GM21360 (cell line): ENCODE data around the gene STIM2.
A peak's percentile ranks its signal among the peaks of the same experiment; 100 is the strongest.

Experiments used
- ATAC-seq: cut with Tn5 transposase; IDR thresholded peaks from one replicate; pipeline ENCODE4 v1.9.1; 2021; ENCODE audit warnings: mild to moderate bottlenecking, moderate library complexity; ENCODE audit not compliant: unreplicated experiment

Gene STIM2

DNA sequence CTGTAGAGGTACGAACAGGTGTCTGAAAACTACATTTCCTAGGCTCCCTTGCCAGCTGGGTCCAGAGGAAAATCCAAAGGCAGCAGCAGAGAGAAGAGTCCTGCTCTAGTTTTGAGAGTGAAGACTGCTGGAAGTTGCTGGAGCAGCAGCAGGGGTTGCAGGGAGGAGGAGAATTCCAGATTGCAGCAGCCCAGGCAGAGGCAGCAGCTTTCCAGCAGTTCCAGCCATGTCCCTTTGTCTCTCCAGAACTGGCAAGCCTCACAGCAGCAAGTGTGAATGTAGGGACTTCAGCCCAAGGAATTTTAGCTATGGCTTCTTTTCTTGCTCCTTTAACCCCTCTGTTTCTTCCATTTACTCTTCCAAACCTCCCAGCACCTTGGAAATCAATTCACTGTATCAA, 24.1 kb upstream of the STIM2 start:
- ATAC-seq = no peak

DNA sequence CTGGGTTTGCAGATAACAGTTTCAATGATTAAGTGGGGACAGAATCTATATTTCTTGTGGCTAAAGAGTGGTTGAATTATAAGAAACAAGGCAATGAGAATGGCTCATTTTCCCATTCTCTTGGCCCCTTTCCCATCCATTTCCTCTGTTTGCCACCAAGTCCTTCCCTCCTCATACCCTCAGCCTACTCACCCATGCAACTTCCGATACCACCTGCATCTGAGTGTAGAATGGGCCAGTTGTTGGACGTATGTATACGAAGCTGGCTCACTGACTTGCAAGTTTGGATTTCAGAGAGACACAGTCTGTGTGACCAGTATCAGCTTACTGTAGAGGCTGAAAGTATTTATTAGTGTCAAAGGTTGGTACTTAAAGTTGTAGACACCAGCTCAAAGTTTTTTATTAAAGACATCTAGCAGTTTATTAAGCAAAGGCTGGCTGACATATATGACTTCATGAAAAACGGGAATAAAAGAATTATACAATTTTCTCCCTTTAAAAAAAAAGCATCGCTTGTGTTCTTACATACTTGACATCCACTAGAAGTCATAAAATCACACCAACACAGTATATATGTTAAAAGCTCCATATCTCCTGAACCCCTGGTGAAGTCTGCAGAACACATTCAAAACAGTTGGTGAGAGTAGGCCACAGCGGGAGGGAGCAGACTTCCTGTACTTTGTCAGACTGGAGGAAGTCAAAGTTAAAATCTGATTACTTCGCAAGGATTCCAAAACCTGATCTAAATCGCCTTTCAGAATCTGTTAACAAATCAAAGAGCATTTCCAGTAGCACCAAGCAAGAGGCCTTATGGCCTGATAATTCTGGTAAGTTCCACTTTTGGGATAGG, 22.4 kb upstream of the STIM2 start:
- ATAC-seq = no peak

DNA sequence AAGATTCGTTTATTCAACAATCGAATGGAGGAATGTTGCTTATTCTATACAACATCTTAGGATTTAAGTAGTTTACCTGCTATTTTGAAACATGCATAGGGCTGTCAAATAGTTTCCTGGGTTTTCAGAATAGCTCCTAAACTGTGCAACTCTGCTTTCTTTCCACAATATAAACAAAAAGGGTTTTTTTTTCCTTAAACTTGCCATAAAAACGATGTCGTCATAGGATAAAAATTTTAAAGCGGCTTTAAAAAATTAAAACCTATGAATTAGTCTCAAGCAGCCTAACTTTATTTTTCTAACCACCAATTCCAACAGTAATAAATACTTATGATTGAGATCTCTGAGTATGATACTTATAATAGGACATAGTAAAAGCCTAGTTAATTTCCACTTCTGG, 21.6 kb upstream of the STIM2 start:
- ATAC-seq = no peak

DNA sequence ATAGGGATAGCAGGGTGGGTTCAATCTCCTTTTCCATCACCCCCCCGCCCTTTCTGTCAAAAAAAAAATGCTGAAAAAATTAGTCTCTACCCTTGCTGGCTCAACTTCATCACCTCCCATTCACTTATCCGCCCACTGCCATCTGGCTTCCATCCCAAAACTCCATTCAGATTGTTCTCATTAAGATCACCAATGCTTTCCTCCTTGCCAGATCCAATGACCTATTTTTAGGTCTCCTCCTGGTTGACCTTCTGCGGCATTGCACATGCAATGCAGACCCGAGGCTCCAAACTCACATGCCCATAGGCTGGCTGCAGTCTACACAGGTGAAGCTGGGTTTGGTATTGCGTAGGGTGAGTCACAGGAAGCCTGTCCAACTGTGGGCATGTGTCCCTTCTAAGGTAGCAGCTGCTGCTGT, 21.1 kb upstream of the STIM2 start:
- ATAC-seq = no peak

DNA sequence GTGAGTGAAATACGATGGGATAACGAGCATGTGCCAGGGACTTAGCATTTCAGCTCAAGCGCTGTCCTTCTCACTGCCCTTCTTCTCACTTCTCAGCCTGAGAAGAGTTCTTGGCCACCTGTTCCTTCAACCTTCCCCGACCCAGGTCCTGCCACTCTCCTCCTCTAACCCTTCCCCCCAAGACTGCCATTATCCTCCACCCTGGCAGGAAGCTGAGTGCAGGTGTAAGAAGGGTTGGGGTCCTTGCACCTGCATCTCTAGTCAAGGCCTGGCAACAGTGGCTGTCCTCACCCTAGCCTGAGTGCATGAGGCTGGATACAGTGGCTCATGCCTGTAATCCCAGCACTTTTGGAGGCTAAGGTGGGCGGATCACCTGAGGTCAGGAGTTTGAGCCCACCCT, 19.9 kb upstream of the STIM2 start:
- ATAC-seq = no peak

DNA sequence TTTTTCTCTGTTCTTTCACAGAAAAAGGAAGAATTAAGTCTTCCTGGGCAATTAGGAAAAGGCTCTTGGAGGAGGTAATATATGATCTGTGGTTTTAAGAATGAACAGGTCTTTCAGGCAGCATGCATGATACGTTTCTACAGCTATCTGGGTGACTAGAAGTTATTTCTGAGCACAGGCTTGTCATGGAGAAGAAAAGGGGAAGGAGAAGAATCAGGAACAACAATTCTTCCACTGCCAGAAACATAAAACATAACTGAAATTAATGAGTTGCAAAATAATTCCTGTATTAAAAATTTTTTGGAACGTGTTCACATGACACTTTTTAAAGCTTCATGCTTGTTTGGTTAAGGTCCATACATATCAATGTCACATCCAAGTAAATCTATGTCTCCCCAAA, 17.7 kb upstream of the STIM2 start:
- ATAC-seq = no peak

DNA sequence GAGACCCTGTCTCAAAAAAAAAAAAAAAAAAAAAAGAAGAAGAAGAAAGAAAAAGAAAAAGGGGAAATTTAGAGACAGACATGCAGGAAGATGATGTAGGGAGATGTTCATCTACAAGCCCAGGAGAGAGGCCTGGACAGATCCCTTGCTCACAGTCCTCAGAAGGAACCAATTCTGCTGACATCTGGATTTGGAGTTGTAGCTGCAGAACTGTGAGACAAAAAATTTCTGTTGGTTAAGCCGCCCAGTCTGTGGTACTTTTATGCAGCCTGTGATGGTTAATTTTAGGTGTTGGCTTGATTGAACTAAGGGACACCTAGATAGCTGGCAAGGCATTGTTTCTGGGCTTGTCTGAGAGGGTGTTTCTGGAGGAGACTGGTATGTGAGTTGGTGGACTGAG, 10.1 kb upstream of the STIM2 start:
- no peak for ATAC-seq

DNA sequence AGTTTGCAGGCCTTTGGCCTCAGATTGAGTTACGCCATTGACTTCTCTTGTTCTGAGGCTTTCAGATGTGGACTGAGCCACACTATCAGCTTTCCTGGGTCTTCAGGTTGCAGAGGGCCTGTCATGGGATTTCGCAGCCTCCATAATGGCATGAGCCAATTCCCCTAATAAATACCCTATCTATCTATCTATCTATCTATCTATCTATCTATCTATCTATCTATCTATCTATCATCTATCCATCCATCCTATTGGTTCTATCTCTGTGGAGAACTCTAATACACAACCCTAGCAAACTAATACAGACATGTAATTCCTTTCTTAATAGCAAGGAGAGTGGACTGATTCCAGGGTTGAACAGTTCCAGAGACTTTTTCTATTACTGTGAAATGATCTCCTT, 9.5 kb upstream of the STIM2 start:
- no peak for ATAC-seq

DNA sequence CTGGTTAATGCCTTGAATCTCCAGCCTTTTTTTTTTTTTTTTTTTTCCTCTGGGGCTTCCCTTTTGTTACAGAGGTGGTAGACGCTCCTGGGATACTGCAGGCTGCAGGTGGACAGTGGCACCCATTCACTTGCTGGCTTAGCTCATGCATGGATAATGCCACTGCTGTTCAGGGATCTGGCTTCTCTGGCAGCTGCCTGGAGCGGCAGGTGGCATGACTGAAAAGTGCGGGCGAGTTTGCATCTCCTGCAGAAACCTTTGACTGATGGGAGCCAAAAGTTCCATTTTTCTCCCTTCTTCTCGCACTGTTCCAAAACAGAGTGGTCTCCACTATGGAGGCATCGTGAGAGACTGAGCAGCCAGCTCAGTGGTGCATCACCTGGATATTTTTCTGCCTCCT, 5.9 kb upstream of the STIM2 start:
- ATAC-seq = no peak

DNA sequence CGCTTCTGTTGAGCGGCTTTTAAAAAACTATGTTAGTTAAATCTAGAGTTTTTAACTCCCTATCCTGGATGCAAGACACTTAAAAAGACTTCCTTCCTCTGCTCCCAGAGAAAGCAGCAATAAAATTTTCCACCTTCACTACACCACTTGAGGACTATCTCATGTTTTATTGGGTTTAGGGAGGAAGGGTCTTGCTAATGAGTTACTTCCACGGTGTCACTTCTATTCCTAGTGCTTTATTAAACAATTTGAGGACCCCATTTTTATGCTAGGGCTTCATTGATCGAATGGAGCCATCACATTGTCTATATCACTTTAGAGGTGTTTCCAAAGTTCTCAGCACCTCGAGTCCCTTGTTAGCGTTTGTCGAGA, 3.7 kb upstream of the STIM2 start:
- no peak for ATAC-seq

DNA sequence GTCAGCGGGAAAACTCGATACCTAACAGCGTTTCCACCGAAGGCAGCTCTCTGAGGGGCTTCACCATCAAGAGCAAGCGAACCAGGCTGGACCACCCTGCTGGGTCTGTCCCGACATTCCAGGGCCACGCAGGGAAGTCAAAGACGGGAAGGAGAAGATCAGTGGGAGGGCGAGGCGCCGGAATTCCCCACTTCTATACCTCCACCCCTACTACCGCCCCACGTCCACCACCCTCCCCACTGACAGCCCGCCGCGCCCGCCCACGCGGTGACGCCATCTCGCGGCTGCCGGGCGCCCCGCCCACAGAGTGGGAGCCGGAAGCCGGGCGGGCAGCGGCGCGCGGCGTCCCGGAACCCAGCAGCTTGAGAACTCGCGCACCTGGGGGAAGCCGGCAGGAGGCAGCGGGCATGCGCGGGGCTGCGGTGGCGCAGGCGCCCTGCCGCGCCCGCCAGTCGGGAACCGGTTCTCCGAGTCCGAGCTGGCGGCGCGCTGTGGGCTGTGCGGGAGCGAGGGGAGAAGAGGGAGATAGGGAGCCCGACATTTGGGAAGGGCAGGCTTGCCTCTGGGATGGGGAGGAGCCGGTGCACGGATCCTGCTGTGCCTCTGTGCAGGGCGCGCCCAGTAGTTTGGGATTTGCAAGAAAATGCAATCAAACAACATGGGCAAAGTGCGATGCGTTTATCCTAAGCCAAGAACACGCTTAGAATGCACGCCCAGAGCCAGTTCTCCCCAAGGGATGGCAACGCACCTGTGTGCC, 3.2 kb upstream of the STIM2 start:
- ATAC-seq = peak; percentile 43

DNA sequence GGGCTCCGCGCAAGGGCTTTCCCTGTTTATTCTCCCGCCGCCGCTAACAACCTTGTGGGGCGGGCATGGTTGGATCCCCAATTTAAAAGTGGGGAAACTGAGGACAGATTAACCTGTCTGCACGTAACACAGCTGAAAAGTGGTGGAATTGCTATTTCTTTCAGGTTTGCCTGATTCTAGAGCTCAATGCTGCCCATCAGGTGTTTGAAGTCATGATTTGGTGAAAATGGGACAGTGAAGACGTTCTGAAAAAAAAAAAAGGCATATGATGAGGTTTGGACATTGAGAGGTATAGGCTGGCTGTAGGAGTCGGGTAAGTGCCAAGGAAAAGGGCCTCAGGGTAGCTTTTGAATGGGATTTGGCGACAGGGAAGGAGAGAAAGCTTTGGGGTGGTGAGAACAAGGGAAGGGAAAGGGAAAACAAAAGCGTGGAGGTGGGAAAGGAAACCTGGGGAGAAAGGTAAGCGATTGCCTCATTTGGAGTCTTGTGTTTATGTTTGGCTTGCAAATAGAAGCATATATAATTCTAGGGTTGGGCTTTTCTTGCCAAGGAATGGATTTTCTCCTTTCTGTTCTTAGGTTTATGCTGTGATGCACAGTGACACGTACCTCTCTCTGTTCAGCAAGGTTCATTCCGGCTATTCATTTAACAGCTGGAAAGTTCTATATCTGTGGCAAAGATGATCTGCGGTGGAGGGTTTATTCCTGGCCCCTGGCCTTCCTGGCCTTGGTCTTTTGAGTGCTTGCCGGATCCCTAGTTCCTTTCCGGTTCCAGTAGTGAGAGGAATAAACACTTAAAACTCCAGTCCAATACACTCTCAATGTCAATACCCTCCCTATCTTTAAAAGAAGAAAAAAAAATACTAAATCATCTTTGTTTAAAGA, 2.4 kb upstream of the STIM2 start:
- ATAC-seq = no peak

DNA sequence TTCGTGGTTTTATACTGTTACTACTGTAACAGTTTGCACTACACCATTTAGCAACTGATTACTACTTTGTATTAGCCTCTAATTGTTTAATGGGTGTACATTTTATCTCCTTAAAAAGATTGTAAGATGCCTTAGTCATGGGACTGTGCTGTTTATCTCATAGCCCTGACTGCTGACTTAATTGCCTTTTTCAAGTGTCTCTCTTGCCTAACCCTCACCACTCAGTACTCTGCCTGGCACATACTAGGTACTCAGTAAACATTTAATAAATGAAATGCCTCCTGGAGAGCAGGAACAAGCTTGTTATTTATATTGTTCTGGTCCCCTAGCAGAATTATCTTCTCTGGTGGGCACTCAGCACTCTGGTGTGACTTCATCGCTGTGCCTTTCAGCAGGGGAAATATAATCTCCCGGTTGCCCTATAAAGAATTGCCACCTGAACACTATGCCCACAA, 1.7 kb upstream of the STIM2 start:
- ATAC-seq = no peak

DNA sequence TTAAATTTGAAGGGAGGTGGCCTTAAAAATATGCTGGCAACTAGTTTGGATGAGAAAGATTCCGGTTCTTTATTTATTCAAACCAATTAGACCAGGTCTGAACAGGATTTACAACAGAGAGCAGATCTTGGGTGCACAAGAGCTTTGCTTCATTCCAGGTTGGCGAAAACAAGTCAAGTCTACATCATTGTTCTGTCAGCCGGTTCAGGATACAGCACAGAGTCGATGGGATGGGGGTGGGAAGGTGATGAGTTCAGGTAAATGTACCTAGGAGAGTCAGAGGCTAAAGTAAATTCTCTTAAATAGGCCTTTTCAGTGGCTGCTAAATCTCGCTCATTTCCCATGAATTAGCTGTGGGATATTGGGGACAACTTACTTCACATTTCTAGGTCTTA, 882 bp upstream of the STIM2 start:
- ATAC-seq = no peak

DNA sequence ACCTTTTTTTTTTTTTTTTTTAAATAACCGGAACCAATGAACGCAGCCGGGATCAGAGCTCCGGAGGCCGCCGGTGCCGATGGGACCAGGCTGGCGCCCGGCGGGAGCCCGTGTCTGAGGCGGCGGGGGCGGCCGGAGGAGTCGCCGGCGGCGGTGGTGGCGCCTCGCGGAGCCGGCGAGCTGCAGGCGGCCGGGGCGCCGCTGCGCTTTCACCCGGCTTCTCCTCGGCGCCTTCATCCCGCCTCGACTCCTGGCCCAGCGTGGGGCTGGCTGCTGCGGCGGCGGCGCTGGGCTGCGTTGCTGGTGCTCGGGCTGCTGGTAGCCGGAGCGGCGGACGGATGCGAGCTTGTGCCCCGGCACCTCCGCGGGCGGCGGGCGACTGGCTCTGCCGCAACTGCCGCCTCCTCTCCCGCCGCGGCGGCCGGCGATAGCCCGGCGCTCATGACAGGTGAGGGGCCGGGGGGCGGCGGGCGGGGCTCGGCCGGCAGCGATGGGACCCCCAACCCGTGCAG, 337 bp downstream of the STIM2 start:
- ATAC-seq = peak; percentile 22

DNA sequence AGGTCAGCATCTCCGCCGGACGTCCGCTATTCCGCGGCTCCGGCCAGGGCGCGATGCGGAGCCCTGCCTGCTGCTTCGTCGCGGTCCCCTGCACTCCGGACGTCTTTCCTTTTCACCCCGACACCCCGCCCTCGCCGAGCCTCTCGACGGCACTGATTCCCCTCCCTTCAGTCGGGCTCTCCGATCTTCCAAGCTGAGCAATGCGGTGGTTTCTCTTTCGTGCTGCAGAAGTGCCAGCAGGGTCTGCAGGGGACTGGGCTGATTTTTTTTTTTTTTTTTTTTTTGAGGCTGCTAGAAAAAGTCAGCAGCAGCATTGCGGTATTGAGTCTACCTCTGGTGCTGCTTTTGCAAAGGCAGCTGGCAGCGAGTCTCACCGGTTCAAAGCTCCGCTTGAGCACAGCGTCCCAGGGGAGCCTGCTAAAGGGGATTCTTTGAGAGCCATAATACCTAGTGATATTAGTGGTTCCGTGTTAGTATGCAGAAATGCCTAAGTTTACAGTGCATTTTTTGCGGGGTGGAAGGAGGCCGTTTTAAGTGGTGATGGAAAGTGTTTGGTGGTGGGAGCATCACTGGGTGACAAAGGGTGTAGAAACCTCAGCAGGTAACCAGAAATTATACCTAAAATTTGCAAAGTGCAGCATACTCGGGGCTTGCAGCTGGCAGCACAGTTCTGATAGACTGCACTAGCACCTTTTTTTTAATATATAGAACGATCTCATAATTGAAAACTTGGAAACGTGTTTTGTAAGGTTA, 969 bp downstream of the STIM2 start:
- ATAC-seq = peak; percentile 30

DNA sequence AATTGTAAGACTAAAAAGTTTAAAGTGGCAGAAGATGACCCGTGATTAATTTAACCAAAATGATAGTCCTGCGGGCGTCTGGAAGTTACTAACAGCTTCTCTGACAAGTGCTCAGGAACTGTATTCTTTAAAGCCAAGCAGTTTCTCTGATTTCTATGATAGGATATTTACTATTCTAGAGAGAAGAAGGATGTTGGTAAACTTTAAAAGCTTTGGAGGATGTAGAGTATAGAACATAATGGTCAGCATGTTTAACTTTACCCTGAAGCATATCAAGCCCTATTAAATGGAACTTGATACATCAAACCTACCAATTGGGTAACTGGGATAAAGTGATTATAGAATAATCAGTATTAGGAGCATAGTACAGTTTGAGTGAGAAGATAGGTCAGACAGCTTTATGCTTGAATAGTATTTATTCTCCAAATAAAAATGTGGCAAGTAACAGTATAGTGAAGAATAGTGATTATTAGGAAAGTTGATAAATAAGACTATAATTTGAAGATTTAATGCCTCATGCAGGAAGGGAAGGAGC, 1.8 kb downstream of the STIM2 start:
- ATAC-seq = no peak

DNA sequence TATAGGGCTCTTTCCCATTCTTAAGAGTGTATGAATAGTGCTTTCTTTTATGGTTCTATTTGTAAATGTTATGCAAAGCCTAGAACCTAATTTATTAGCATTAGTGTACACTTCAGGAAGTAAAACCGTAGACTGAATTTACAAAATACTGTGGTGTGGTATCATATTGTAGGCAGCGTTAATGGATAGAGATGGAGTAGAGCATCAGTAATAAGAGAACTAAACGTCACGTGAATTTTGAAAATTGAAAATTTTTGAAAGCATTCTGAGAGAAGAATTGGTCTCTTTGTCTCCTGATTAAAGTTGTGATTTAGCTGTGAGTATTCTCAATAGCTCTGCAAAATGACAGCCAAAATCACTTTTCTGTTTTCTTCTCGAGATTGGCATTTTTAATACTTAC, 2.9 kb downstream of the STIM2 start:
- ATAC-seq = no peak

DNA sequence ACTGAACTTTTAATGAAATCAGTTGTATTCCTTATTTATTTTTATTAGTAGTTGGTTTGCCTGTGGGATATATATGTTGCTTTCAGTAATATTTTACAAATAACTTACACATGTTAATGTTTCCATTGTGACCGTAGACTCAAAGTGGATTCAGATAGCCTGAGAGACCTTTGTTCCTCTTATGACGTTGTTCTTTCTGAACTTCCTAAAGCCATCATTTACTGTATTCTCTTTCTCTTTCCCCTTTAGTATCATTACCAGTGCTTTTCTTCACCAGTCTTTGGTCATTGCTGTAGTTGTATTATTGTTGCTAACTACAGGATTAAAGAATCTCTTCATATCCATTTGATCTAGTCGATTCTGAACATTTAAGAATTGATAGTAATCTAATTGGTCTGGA, 4.3 kb downstream of the STIM2 start:
- no peak for ATAC-seq

DNA sequence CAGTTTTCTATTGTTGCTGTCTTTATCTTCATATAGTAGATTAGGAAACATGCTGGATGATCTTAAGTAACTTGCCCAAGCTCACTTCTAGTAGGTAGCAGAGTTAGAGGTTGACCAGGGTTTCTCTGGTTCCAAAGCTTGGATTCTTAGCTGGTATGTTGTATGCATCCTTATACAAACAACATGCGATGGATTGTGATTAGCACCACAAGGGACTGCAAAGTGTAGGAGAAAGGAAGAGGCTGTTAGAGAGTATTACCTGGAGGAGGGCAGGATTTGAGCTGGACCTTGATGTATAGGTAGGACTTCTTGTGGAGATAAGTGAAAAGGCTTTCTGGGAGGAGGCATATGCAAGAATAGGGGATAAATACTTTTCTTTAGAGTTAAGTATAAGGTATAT, 5.6 kb downstream of the STIM2 start:
- ATAC-seq = no peak
